Body of pancreas (tissue), 4 donors: Measurements from ENCODE around the gene IFI30. TPM values are rescaled to one million over a fixed set of nuclear protein-coding genes. Genes with fewer than 3 reads are reported as not detected.
A peak's percentile ranks its signal among the peaks of the same experiment; 100 is the strongest.

Experiments used
- ATAC-seq: fragments of 150-250 bp; one replicate; pipeline ENCODE4 v1.9.1; 2016
- DNase-seq, 4 donors: peaks; one replicate each; pipeline ENCODE4 v3.0.0-alpha.2; 2019
- H3K27ac ChIP-seq, 4 donors: fragments of 200-600 bp; sonication (generic); 1 replicate in 3 of 4; 2 replicates in 1 of 4; pipeline versions ENCODE4 v1.5.1 to v1.6.1; 2016 to 2019; ENCODE audit warnings: mild to moderate bottlenecking in 1 of 4, mixed read lengths in 1 of 4, moderate library complexity in 1 of 4
- H3K27me3 ChIP-seq, 2 donors: fragments of 200-600 bp; sonication (generic); one replicate each; pipeline ENCODE4 v1.6.0; 2016; ENCODE audit warnings: mild to moderate bottlenecking in 1 of 2
- H3K36me3 ChIP-seq, 2 donors: fragments of 200-600 bp; sonication (generic); replicated peaks in 1 of 2; 2 replicates each; pipeline ENCODE4 v1.5.1; 2016; ENCODE audit warnings: low read depth in 2 of 2; ENCODE audit not compliant: insufficient read depth in 1 of 2
- H3K4me1 ChIP-seq: fragments of 200-600 bp; sonication (generic); one replicate; pipeline ENCODE4 v1.6.0; 2016
- H3K4me3 ChIP-seq, 2 donors: fragments of 200-600 bp; sonication (generic); 1 replicate in 1 of 2; 2 replicates in 1 of 2; pipeline ENCODE4 v1.5.1; 2016 to 2019
- H3K9me3 ChIP-seq, 3 donors: fragments of 200-600 bp; sonication (generic); 1 replicate in 2 of 3; 2 replicates in 1 of 3; pipeline ENCODE4 v1.5.1; 2016
- POLR2A ChIP-seq, 3 donors: fragments of 450-650 bp; IDR thresholded peaks; one replicate each; pipeline ENCODE4 v1.6.1; 2016; ENCODE audit warnings: antibody characterized with exemption in 3 of 3, mild to moderate bottlenecking in 2 of 3
- WGBS, 2 donors: methylation state at CpG; one replicate each; pipeline ENCODE4 v1.1.5; 2017; 5-methylcytosine and 5-hydroxymethylcytosine counted together
- intact Hi-C: fragments of 100-400 bp; cut with DNase I; formaldehyde crosslinking; loops from one replicate; pipeline ENCODE4 v1.15.1; 2023
- total RNA-seq, 2 donors: library from RNA; depleted of rRNA; stranded (reverse); fragments of >200 nt; gene quantifications; one replicate each; pipeline ENCODE4 v1.1.0, GENCODE V29; 2016
- TF ChIP-seq, protein P1 (sequence below), 7 experiments: fragments of 450-650 bp in 4 of 7; fragments of 200-600 bp in 3 of 7; sonication (generic) in 3 of 7; IDR thresholded peaks; one replicate each; pipeline ENCODE4 v1.5.1; 2016 to 2019; ENCODE audit warnings: antibody characterized with exemption in 7 of 7

IFI30 gene
- total RNA-seq, 2 donors from 2014 or later, result 30.3 to 32.9 TPM

DNA sequence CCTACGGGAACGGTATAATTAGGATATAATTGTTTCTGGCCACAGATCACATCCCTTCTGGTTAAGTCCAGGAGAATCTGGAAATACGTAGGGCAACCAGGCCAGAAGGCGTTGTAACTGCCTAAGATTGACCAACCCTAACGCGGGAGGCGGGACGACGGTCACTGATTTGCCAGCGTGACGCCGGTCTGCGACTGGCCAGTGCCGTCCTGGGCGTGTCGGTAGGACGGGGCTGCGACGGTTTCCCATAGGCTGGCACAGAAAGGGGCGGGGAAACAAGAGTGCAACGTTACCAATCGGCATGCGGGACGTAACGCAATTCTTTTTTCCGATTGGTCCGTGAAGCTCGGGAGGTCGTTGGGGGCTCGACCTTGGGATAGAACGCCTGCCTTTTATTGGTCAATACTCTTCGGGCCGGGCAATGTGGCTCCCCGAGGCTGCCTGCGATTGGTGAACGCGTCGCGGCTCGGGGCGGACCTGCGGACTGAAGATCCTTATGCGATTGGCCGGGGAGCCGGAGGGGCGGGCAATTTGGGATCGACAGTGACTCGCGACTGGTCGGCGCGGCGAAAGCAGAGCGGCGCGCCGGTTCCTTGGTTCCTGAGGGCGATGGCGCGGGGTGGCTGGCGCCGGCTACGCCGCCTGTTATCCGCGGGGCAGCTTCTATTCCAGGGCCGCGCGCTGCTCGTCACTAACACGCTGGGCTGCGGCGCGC lies 19.2 kb downstream of the IFI30 start, which contains the start of gene MPV17L2:
TSS of gene MPV17L2 (plus strand) at position 546 of the 715 bp plus-strand sequence. CDS start at position 610, 64 bp downstream.
- peaks cover 15% of the 10 kb centered on the region for H3K4me1 ChIP-seq
- intact Hi-C loops, result no loop called here
- DNase-seq (peak; percentile 99 to 100 (median 100)), ATAC-seq (peak; percentile 94)
- TF ChIP-seq POLR2A (IDR thresholded peaks at IDR 0.05), result peak; percentile 76 to 97 (median 96)
- TF ChIP-seq, protein P1, sequence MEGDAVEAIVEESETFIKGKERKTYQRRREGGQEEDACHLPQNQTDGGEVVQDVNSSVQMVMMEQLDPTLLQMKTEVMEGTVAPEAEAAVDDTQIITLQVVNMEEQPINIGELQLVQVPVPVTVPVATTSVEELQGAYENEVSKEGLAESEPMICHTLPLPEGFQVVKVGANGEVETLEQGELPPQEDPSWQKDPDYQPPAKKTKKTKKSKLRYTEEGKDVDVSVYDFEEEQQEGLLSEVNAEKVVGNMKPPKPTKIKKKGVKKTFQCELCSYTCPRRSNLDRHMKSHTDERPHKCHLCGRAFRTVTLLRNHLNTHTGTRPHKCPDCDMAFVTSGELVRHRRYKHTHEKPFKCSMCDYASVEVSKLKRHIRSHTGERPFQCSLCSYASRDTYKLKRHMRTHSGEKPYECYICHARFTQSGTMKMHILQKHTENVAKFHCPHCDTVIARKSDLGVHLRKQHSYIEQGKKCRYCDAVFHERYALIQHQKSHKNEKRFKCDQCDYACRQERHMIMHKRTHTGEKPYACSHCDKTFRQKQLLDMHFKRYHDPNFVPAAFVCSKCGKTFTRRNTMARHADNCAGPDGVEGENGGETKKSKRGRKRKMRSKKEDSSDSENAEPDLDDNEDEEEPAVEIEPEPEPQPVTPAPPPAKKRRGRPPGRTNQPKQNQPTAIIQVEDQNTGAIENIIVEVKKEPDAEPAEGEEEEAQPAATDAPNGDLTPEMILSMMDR (IDR thresholded peaks at IDR 0.05), result peak in 1 of 7 experiments; percentile 1
- no peaks in the 10 kb centered on the region for H3K9me3 ChIP-seq
- WGBS, 2 donors, result 0% methylated on average over 16 to 68 of the region's 74 CpGs
- H3K27me3 ChIP-seq, result no peaks in the 10 kb centered on the region
- no peaks in the 10 kb centered on the region for H3K36me3 ChIP-seq
- peak within 1 kb of the TSS; percentile 76 to 97 (median 92) for H3K27ac ChIP-seq
- H3K4me3 ChIP-seq, result peak within 1 kb of the TSS; percentile 55 to 56

DNA sequence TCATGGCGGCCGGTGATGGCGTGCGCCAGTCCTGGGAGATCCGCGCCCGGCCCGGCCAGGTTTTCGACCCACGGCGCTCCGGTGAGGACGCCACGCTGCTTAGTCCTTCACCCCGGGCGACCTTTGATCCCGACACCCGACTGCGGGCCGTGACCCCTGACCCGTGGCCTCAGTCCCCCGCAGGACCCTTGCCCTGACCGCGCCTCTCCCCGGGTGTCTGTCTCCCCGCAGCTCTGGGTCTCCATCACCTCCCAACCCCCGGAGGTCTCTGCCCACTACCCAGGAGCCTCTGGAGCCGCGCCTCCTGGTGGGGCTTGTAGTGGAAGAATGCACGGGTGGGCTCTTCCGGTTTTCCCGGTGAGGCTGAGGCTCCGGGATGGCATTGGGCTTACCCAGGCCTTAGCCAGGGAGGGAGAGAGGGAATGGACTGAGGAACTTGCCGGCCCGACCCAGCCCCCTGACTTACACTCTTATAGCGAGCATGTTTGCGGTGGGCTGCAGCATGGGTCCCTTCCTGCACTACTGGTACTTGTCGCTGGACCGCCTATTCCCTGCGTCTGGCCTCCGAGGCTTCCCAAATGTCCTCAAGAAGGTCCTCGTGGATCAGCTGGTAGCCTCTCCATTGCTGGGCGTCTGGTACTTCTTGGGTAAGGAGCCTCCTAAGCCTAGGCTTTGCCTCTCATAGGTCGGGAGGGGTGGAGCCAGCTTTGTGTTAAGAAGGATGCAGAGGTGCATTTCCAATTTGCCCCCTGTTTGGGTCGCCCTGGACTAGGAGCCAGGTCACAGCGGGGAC lies 20.0 kb downstream of the IFI30 start:
- H3K36me3 ChIP-seq, result no peaks in the 10 kb centered on the region
- ATAC-seq (no peak), DNase-seq (no peak)
- TF ChIP-seq POLR2A (IDR thresholded peaks at IDR 0.05), result no peak
- TF ChIP-seq, protein P1 (IDR thresholded peaks at IDR 0.05), result peak in 1 of 7 experiments; percentile 8
- 2 to 20% methylated on average over 1 to 44 of the region's 46 CpGs for WGBS, 2 donors
- no peaks in the 10 kb centered on the region for H3K9me3 ChIP-seq
- no peaks in the 10 kb centered on the region for H3K27me3 ChIP-seq
- H3K4me1 ChIP-seq, result peaks cover 15% of the 10 kb centered on the region
- H3K4me3 ChIP-seq, result peak overlapping the region; percentile 55 to 56
- intact Hi-C loops, result no loop called here
- peak overlapping the region; percentile 53 to 86 (median 71) for H3K27ac ChIP-seq

DNA sequence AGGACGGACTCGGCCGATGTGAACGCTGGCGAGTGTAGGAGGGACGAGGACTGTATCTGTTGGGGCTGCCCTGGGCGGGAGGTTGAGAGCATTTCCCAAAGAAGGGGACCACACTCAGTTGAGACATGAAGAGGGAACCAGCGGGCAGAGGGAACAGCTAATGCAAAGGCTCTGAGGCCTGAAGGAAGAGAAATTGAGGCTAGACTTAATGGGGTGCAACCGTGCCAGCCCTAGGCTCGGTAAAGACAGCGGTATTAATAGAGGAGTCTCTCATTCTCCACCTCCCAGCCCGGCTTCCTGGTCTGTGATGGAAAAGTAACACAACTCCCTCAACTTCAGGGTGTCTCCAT lies 20.5 kb downstream of the IFI30 start:
- TF ChIP-seq, protein P1 (IDR thresholded peaks at IDR 0.05), result no peak
- no peak for TF ChIP-seq POLR2A (IDR thresholded peaks at IDR 0.05)
- Histone ChIP-seq H3K4me3 (no peak overlapping the region), H3K4me1 (peaks cover 15% of the 10 kb centered on the region), H3K27ac (peak overlapping the region in 3 of 4 donors; percentile 43 to 86 (median 61)), H3K36me3 (no peaks in the 10 kb centered on the region), H3K9me3 (no peaks in the 10 kb centered on the region), H3K27me3 (no peaks in the 10 kb centered on the region)
- WGBS, 2 donors, result 40 to 51% methylated on average over 5 to 12 of the region's 12 CpGs
- no peak for ATAC-seq
- intact Hi-C loops, result no loop called here
- DNase-seq, result no peak

DNA sequence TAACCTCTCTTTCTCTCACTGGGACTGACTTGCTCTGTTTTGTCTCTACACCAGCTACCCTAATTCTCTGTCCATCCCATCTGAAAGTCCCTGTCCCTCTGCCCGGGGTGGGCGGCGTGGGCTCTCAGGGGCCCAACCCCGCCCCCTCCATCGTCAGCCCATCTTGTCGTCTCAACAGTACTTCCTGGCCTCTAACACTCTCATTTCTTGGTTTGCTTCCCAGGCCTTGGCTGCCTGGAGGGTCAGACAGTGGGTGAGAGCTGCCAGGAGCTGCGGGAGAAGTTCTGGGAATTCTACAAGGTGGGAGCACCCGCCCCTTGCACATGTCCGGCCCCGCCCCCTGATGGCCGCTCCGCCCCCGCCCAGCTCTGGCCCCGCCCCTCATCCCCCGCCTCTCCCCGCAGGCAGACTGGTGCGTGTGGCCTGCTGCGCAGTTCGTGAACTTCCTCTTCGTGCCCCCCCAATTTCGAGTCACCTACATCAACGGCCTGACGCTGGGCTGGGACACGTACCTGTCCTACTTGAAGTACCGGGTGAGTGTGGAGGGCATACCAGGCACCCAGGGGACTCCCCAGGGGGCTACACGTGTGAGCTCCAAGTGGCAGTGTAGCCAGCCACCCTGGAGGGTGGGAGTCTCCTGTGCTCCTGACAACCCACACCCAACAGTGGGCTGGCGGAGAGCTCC lies 21.1 kb downstream of the IFI30 start:
- DNase-seq, result peak in 3 of 4 donors; percentile 24 to 50 (median 47)
- Histone ChIP-seq H3K27ac (peak overlapping the region in 3 of 4 donors; percentile 9 to 43 (median 23)), H3K4me3 (no peak overlapping the region), H3K27me3 (no peaks in the 10 kb centered on the region), H3K36me3 (no peaks in the 10 kb centered on the region), H3K9me3 (no peaks in the 10 kb centered on the region), H3K4me1 (peaks cover 15% of the 10 kb centered on the region)
- WGBS, 2 donors, result 42% methylated on average over 7 to 23 of the region's 27 CpGs
- no peak for TF ChIP-seq POLR2A (IDR thresholded peaks at IDR 0.05)
- TF ChIP-seq, protein P1 (IDR thresholded peaks at IDR 0.05), result no peak
- intact Hi-C loops, result no loop called here
- ATAC-seq, result no peak
